Epithelial cell of esophagus (primary cell): ENCODE data around the gene DUSP3.

Experiments
- DNase-seq: peaks from one replicate; pipeline ENCODE4 v3.0.0; 2010; ENCODE audit warnings: low read depth
- H3K4me3 ChIP-seq: 2 replicates; pipeline ENCODE4 v1.5.1; 2011; ENCODE audit warnings: mild to moderate bottlenecking, low read length, control low read depth
- TF ChIP-seq, protein P1 (sequence below): IDR thresholded peaks from 2 replicates; pipeline ENCODE4 v1.5.1; 2011; ENCODE audit warnings: low read depth, mild to moderate bottlenecking, low read length, control low read depth, inconsistent platforms; ENCODE audit not compliant: insufficient read depth; ENCODE audit errors: missing control alignments

The DUSP3 gene

GRCh38 chr17:43753493-43754129, 25.2 kb downstream of the DUSP3 start:
- no peak overlapping the region for H3K4me3 ChIP-seq
- peak; percentile 35 for DNase-seq
- TF ChIP-seq, protein P1, sequence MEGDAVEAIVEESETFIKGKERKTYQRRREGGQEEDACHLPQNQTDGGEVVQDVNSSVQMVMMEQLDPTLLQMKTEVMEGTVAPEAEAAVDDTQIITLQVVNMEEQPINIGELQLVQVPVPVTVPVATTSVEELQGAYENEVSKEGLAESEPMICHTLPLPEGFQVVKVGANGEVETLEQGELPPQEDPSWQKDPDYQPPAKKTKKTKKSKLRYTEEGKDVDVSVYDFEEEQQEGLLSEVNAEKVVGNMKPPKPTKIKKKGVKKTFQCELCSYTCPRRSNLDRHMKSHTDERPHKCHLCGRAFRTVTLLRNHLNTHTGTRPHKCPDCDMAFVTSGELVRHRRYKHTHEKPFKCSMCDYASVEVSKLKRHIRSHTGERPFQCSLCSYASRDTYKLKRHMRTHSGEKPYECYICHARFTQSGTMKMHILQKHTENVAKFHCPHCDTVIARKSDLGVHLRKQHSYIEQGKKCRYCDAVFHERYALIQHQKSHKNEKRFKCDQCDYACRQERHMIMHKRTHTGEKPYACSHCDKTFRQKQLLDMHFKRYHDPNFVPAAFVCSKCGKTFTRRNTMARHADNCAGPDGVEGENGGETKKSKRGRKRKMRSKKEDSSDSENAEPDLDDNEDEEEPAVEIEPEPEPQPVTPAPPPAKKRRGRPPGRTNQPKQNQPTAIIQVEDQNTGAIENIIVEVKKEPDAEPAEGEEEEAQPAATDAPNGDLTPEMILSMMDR = no peak

DNA sequence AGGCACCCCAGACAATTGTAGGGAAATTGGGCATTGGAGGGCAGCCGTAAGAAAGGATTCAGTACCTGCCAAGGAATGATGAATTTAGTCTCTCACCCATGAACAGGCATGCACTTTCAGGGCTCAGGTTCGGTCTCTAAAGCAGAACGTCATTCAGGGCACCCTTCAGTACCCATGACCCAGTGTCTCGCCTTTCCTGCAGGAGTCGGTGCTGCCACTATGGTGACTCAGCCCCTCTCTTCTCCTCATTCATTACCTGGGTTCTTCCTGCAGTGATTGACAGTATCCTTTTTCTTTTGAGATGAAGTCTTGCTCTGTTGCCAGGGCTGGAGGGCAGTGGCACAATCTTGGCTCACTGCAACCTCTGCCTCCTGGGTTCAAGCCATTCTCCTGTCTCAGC, 28.6 kb downstream of the DUSP3 start:
- TF ChIP-seq, protein P1 = no peak
- peak; percentile 62 for DNase-seq
- H3K4me3 ChIP-seq = no peak overlapping the region

DNA sequence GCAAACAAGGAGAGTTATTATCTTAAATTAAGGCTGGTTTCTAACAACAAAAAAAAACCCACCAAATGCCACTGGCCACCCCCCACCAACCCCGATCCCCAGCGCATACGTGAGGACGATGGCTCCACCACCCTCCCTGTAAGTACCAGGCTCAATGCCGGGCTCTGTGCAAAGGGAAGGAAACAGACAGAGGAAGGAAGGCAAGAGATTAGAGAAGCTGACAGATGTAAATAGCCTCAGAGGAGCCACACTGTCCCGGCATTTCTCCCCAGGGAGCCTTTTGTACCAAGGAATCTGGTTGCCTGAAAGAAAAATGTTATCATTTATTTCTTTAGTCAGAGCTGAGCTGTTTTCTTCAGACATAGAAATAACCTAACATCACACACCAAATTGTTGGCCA, 33.2 kb downstream of the DUSP3 start:
- DNase-seq = no peak
- no peak overlapping the region for H3K4me3 ChIP-seq
- TF ChIP-seq, protein P1 = no peak

DNA sequence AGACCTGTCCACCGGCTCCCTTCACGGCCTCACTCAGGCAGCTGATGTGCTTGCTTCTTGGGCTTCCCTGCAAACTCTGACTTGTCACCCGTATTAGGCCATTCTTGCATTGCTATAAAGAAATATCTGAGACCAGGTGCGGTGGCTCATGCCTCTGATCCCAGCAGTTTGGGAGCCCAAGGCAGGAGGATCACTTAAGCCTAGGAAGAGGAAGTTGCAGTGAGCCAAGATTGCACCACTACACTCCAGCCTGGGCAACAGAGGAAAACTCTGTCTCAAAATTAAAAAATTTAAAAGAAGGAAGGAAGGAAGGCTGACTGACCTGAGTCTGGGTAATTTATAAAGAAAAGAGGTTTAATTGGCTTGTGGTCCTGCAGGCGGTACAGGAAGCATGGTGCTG, 37.1 kb downstream of the DUSP3 start:
- TF ChIP-seq, protein P1 = no peak
- no peak for DNase-seq
- no peak overlapping the region for H3K4me3 ChIP-seq

DNA sequence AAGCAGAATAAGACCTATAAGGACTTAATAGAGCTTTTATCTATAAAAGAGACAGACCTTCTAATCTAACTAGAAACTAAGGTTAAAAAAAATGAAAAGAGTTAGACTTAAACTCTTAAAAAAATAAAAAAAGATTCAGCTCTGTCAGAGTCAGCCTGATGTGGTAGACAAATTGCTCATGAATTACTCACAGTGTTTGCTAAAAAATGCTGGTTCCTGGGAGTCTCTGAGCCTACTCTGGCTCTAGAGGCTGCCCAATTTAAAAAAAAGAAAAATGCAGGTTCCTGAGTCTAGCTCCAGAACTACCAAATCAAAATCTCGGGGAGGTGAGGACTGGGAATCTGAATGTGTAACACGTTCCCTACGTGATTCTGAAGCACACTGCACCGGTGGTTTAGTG, 38.2 kb downstream of the DUSP3 start:
- TF ChIP-seq, protein P1 = no peak

DNA sequence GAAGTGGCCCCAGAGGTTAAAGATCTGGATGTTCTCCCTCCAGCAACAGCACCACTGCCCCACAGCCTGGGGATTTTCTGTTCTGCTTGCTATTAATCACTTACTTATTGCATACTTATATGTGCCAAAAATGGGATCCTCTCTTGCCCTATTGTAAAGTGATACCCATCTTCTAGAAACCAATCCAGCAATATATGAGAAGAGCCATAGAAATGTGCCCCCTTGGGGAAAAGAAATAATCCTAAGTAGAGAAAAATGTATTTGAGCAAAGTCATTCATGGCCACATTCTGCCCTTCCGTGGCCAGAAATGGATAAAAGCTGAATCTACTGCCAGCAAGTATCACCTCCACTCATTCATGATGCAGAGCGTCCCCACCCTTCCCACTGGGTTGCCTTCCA, 41.1 kb downstream of the DUSP3 start:
- TF ChIP-seq, protein P1 = no peak
- DNase-seq = no peak
- no peak overlapping the region for H3K4me3 ChIP-seq

More for the DNA sequence above, 38.2 kb downstream of the DUSP3 start:
- peak; percentile 37 for DNase-seq
- no peak overlapping the region for H3K4me3 ChIP-seq

DNA sequence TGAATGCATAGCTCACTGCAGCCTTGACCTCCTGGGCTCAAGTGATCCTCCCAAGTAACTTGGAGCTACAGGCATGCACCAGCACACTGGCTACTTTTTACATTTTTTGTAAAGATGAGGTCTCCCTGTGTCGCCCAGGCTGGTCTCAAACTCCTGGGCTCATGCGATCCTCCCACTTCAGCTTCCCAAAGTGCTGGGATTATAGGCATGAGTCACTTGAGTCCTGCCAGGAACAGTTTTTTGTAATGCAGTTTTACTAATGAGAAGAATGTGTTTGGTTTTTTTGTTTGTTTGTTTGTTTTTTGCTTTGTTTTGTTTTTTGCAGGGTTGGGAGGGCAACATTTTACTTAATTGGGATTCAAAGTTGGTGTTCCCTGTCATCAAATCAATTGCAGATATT, 42.4 kb downstream of the DUSP3 start:
- TF ChIP-seq, protein P1 = no peak
- DNase-seq = no peak
- no peak overlapping the region for H3K4me3 ChIP-seq
